ENCODE measurements around the gene VIT.

GRCh38 chr2:36653967-36654694 lies 42.4 kb upstream of the VIT start:
- TF ChIP-seq CTCF (IDR thresholded peaks at IDR 0.05) (no peak), POLR2AphosphoS5 (IDR thresholded peaks at IDR 0.05) (no peak)

All from prostate gland (tissue), 2 donors.